ENCODE measurements around the gene SOS1.
"Not testable (repeated sequence)": the region's sequence is repeated elsewhere in the genome, so short reads cannot be mapped to it uniquely, and the experiment has no call there.

SOS1 gene

GRCh38 chr2:39138837-39139211 lies 18.0 kb upstream of the SOS1 start:
- DNase-seq (ENCODE audit: low read depth): no peak

- DNase-seq (ENCODE audit: low read depth): not testable (repeated sequence)
Observed at GRCh38 chr2:39138187-39138836, 17.5 kb upstream of the SOS1 start.

GRCh38 chr2:39136799-39137198 lies 15.9 kb upstream of the SOS1 start:
- DNase-seq (ENCODE audit: low read depth): no peak

- DNase-seq (ENCODE audit: low read depth): no peak
Observed at GRCh38 chr2:39135690-39136259, 14.9 kb upstream of the SOS1 start.

- no peak for DNase-seq (ENCODE audit: low read depth)
Observed at GRCh38 chr2:39133215-39133851, 12.5 kb upstream of the SOS1 start.

- DNase-seq (ENCODE audit: low read depth): no peak
Observed at GRCh38 chr2:39128919-39129391, 8.1 kb upstream of the SOS1 start.

GRCh38 chr2:39127973-39128372 lies 7.1 kb upstream of the SOS1 start:
- no peak for DNase-seq (ENCODE audit: low read depth)

GRCh38 chr2:39124746-39125057 lies 3.9 kb upstream of the SOS1 start:
- DNase-seq (ENCODE audit: low read depth): no peak

- DNase-seq (ENCODE audit: low read depth): peak; percentile 86
Observed at GRCh38 chr2:39124000-39124745, 3.3 kb upstream of the SOS1 start.

- DNase-seq (ENCODE audit: low read depth): no peak
Observed at GRCh38 chr2:39123436-39123999, 2.7 kb upstream of the SOS1 start.

GRCh38 chr2:39121523-39122063 lies 742 bp upstream of the SOS1 start:
- DNase-seq (ENCODE audit: low read depth): no peak

GRCh38 chr2:39120521-39120770 lies 405 bp downstream of the SOS1 start:
- no peak for DNase-seq (ENCODE audit: low read depth)

GRCh38 chr2:39119732-39120520 lies 925 bp downstream of the SOS1 start:
- DNase-seq (ENCODE audit: low read depth): no peak

- DNase-seq (ENCODE audit: low read depth): no peak
Observed at GRCh38 chr2:39118786-39119499, 1.9 kb downstream of the SOS1 start.

- no peak for DNase-seq (ENCODE audit: low read depth)
Observed at GRCh38 chr2:39115556-39115955, 5.3 kb downstream of the SOS1 start.

- DNase-seq (ENCODE audit: low read depth): no peak
Observed at GRCh38 chr2:39114771-39115170, 6.1 kb downstream of the SOS1 start.

- no peak for DNase-seq (ENCODE audit: low read depth)
Observed at GRCh38 chr2:39109537-39109936, 11.3 kb downstream of the SOS1 start.

- no peak for DNase-seq (ENCODE audit: low read depth)
Observed at GRCh38 chr2:39108377-39108776, 12.5 kb downstream of the SOS1 start.

- no peak for DNase-seq (ENCODE audit: low read depth)
Observed at GRCh38 chr2:39107724-39108273, 13.1 kb downstream of the SOS1 start.

GRCh38 chr2:39107156-39107555 lies 13.7 kb downstream of the SOS1 start:
- no peak for DNase-seq (ENCODE audit: low read depth)

All from GM04504 (cell line).